GM12865 (cell line): ENCODE results near the gene CA10.

Experiments used
- DNase-seq: peaks from one replicate; pipeline ENCODE4 v3.0.0; 2010; ENCODE audit warnings: low read depth
- H3K4me3 ChIP-seq: 2 replicates; pipeline ENCODE4 v1.5.1; 2011; ENCODE audit warnings: mild to moderate bottlenecking, low read depth, low read length, control low read depth
- CTCF ChIP-seq: IDR thresholded peaks from 2 replicates; pipeline ENCODE4 v1.5.1; 2011; ENCODE audit warnings: low read length, control low read depth, low read depth, inconsistent platforms; ENCODE audit not compliant: insufficient read depth; ENCODE audit errors: missing control alignments

CA10 gene

DNA sequence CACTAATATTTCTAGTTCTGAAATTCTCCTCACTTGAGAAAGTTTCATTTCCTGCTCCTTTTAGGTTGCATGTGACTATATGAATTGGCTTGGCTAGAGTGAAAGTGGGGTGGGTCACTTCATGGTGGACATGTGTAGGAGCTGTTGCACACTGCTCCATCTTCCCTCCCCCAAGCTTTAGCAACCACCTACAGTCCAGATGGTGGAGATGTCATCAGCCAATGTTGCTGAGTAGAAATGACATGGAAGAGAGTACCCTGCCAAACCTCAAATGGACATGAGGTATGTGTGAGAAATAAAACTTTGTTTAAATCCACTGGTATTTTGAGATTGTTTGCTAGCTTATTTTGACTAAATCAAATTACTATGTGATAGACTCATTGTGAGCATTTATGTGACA is 281.5 kb downstream of the CA10 start:
- no peak overlapping the region for H3K4me3 ChIP-seq
- no peak for DNase-seq
- TF ChIP-seq CTCF: no peak

DNA sequence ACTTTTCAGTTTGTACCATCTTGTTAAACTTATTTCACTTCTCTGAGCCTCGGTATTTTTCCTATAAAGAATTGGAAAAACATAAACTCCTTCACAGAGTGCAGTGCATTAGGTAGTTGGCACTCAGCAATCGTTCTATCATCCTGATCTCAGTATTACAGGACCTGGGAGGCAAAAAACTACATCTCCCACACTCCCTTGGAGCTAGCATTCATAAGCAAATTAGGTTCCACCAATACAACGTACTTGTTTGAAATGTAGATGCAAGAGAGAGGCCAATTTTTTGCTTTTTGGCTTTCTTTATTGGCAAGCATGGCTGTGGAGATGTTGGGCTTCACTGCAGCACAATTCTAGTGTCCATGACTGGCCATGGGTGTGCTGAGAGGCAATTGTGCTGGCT is 285.2 kb downstream of the CA10 start:
- DNase-seq: no peak
- no peak overlapping the region for H3K4me3 ChIP-seq
- TF ChIP-seq CTCF: no peak

DNA sequence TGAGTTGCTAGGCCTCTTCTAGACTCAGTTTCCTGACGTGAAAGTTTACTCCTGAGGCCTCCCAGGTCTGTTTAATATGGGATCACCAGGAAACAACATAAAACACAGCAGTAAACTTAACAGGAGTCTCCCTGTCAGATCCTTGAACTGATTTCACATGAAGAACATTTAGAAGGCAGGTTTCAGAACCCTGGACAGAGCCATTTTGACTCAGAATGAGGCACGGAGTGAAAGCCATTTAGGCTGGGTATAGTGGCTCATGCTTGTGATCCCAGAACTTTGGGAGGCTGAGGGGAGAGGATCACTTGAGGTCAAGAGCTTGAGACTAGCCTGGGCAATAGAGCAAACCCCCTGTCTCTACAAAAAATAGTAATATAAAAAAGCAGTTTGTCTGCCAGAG is 289.1 kb downstream of the CA10 start:
- H3K4me3 ChIP-seq: no peak overlapping the region
- TF ChIP-seq CTCF: no peak
- DNase-seq: peak; percentile 33

DNA sequence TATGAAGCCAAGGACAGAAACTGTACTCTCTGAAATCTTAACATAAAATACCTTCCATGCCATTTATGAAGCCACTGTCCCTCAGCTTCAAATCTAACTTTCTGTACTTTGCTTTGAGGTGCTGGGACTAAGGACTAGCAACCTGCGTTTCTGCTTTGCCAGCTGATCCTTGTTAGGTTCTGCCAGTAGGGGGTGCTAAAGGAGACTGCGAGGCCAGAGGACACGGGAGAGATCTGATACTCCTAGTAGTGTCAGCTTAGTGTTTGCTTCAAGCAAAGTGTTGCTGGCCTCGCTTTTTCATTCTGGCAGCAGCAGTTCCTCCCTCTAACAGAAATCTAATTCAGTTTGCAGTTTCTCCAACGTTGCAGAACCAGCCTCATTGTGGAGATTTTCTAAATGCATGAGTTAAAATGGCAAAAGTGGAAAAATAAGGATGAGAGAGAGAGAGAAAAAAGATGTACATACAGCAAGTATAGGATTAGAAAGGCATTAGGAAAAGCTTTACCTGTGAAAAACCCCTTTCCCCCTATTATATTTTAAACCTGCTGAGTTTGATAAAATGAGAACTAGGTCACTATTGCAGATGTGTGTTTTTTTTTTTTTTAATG is 297.5 kb downstream of the CA10 start:
- H3K4me3 ChIP-seq: no peak overlapping the region
- peak; percentile 71 for TF ChIP-seq CTCF
- DNase-seq: peak; percentile 45

- DNase-seq: no peak
- TF ChIP-seq CTCF: no peak
- H3K4me3 ChIP-seq: no peak overlapping the region
These were observed 301.4 kb downstream of the CA10 start for GRCh38 chr17:51857052-51857597.

DNA sequence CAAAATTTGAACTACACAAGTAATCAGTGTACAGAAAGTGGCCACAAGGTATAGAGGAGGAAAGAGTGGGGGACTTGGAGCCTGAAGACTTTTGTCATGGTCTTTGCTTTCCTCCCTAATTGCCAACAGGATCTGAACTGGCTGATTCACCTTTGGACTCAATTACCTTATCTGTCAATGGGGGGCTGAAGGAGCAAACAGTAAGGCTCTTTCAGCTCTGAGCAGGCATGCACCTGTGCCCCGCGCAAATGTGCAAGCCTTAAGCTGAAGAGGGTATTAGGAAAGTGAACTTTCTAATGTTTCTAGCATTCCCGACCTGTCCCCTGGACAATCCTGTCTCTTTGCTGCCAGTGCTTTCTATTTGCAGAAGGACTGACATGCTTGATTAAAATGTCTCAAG is 302.7 kb downstream of the CA10 start:
- no peak for DNase-seq
- TF ChIP-seq CTCF: no peak
- no peak overlapping the region for H3K4me3 ChIP-seq

GRCh38 chr17:51853857-51854256 is 304.7 kb downstream of the CA10 start:
- no peak overlapping the region for H3K4me3 ChIP-seq
- no peak for DNase-seq
- no peak for TF ChIP-seq CTCF
